Stimulated activated CD8-positive, alpha-beta memory T cell treated with anti-CD3 and anti-CD28 coated beads, Interleukin-4, amount 100 ng/mL, for 48 hours (primary cell): ENCODE results near the gene DYRK3.
"Not testable (repeated sequence)": the region's sequence is repeated elsewhere in the genome, so short reads cannot be mapped to it uniquely, and the experiment has no call there.

ENCODE experiments used
- DNase-seq: peaks from one replicate; pipeline ENCODE4 v3.0.0-alpha.2; 2020

The DYRK3 gene

DNA sequence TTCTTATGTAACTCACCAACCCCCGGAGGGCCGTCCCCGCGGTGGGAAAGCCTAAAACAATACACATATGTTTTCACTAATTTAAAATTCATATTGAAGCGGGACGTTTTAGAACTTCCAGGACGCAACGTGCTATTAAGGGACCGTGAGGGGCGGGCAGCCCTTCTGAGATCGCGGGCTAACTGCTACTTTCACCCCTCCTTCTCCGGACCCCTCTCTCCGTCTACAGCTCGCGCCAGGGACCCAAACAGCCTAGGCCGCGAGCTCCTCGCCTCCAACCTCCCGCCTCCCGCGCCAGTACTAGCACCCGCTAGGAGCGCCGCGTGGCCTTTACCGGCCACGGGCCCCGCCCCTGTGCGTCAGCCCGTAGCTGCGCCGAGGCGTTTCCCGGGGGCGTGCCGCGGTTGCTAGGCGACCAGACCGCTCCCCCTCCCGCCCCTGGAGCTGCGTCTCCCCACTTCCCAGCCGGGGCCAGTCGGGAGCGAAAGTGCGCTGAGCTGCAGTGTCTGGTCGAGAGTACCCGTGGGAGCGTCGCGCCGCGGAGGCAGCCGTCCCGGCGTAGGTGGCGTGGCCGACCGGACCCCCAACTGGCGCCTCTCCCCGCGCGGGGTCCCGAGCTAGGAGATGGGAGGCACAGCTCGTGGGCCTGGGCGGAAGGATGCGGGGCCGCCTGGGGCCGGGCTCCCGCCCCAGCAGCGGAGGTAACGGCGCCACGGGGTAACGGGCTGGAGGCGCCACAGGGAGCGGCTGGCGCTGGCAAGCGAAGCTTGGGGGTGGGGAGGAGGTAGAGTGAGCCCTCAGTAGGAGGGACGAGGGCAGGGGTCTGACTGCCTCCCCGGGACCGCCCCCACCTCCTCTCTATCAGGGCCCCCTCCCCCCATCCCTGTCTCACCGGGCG lies at the start of gene DYRK3:
DYRK3 (plus strand) TSS at position 457 of the 898 bp plus-strand sequence; CDS start at position 625, 168 bp downstream.
- peak; percentile 96 for DNase-seq

GRCh38 chr1:206586501-206587445 lies 48.6 kb upstream of the DYRK3 start:
- DNase-seq: no peak

- DNase-seq: no peak
These were observed 47.4 kb upstream of the DYRK3 start for GRCh38 chr1:206587904-206588303.

- DNase-seq: peak; percentile 22
These were observed 46.8 kb upstream of the DYRK3 start for GRCh38 chr1:206588492-206588891.

GRCh38 chr1:206589206-206589605 lies 46.1 kb upstream of the DYRK3 start:
- no peak for DNase-seq

DNA sequence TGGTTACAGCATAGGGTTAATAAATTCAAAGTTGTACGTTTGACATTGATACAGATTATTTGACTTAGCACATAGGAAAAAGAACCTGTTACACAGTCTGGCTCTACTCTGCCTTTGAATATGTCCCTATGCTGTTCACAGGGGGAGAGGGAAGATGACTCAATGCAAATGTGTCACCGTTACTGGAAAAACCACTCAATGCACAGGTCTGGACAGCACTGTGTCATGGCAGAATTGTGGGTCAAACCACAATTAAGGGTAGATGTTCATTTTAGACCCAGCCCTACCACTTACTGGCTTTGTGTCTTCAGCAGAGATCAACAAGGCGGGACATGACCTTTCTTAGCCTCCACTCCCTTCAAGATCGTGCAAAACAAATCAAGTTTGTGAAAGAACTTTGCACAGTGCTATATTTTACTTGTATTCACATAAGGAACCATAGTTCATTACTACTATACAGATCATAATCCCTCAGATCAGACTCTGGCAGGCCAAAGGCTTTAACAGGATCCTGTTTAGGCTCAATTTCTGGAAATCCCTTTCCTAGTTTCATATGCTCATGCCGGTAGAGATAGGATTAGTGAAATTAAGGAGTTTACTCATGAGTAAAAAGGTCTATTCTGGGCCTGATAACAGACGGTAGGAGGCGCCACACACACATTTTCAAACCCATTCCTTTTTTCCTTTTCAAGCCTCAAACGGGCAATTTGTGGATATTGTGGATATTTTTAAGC lies 45.1 kb upstream of the DYRK3 start:
- peak; percentile 71 for DNase-seq

- DNase-seq: no peak
These were observed 44.1 kb upstream of the DYRK3 start for GRCh38 chr1:206591226-206591625.

GRCh38 chr1:206591696-206592095 lies 43.6 kb upstream of the DYRK3 start:
- DNase-seq: no peak

GRCh38 chr1:206593351-206593925 lies 41.9 kb upstream of the DYRK3 start:
- DNase-seq: no peak

- DNase-seq: no peak
These were observed 39.6 kb upstream of the DYRK3 start for GRCh38 chr1:206595581-206596318.

GRCh38 chr1:206596319-206596666 lies 39.0 kb upstream of the DYRK3 start:
- no peak for DNase-seq

- DNase-seq: no peak
These were observed 34.8 kb upstream of the DYRK3 start for GRCh38 chr1:206600527-206600926.

DNA sequence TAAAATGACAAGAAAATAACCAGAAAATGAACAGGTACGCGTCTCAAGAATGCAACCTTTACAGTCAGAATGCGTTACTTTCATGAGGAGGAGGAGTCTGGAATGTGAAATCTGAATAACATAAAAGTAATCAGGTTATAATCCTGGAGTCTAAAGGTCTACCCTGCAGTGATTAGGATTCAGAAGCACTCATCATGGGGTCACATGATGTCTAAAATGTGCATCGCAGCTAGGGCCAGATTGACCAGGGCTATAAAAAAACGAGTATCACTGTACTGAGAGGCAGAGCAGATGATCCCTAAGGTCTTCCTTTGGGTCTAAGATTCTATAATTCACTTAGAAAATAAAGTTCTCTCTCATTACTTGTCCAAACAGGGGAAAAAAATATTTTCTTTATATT lies 30.5 kb upstream of the DYRK3 start:
- no peak for DNase-seq

- DNase-seq: no peak
These were observed 28.5 kb upstream of the DYRK3 start for GRCh38 chr1:206606867-206607266.

- DNase-seq: peak; percentile 76
These were observed 27.1 kb upstream of the DYRK3 start for GRCh38 chr1:206608108-206608698.

DNA sequence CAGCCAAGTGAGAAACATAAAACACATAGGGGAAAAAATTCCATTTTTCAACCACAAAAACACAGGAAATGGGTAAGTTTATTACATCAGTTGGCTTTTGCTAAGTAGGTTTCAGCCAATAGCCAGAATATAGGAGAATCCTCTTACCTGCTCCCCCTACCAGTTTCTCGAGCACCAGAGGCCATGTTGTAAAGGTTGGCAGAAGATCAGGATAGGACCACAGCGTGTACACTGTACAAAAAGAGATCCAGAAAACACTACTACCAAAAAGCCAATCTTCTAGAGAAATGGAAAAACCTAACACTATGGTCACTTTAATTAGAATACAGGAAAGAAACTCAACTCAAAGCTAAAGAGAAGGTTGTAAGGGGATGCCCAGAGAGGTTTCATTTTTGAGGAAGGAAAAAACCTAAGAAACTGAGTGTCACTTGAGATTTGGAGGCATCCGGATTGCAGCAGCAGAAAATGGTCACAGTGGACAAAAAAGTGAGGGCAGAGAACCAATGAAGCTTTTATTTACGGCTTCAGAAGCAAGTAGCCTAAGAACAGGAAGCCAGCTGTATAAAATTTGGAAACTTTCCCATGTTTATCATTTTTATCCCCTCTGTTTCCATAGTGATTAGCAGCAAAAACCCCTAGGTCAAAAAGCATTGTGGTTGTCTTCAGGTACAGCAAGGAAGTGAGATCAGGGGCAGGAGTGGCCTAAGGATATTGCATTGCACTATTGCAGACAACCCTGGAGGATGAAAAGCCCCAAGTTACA lies 25.9 kb upstream of the DYRK3 start:
- no peak for DNase-seq

GRCh38 chr1:206612129-206612876 lies 23.0 kb upstream of the DYRK3 start, which contains the start of gene EIF2D:
EIF2D (minus strand) TSS chr1:206612465; CDS start chr1:206612342, 123 bp downstream.
- peak; percentile 97 for DNase-seq

- DNase-seq: not testable (repeated sequence)
These were observed 8.9 kb upstream of the DYRK3 start for GRCh38 chr1:206626396-206626795.

GRCh38 chr1:206628916-206629315 lies 6.4 kb upstream of the DYRK3 start:
- no peak for DNase-seq

- peak; percentile 40 for DNase-seq
These were observed 4.2 kb upstream of the DYRK3 start for GRCh38 chr1:206631085-206631509.
